Colon (tissue), 2 donors: ENCODE data around the gene TRAPPC5.

Experiments
- FAIRE-seq: peaks from 2 replicates; lab custom pipeline; 2012; peaks lifted over from hg19 to GRCh38; lab: Jason Lieb, UNC
- donor health status: control.
- donor health status: control.

TRAPPC5 gene

DNA sequence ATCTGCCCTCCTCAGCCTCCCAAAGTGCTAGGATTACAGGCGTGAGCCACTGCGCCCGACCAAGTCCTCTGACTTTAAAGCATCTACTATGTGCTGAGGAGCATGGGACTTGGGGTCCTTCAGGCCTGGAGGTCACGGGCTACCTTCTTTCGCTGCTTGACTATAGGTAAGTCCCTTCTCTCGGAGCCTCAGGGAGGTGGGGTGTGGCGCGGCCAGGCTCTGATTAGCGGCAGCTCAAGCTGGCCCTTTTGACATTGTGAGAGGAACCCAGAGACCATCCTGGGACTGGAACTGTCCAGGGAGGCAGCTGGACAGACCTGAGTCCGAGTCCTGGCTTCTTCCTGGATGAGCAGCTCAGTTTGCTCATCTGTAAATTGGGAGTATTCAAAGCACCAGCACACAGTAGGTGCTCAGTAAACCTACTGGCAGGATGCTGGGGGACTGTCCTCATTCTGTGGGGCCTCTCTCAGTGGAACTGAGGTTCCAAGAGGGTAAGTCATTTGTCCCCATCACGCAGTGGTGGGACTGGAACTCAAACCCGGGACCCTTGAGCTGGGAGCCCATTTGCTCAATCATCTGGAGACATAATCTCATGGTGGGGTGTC, 20.5 kb downstream of the TRAPPC5 start:
- no peak for FAIRE-seq

- FAIRE-seq: no peak
Measured at GRCh38 chr19:7701654-7702457, 21.2 kb downstream of the TRAPPC5 start, which contains the start of gene FCER2. Gene FCER2, minus strand, starts transcription at chr19:7702131. Its CDS starts 2,371 bp downstream, at chr19:7699760.

DNA sequence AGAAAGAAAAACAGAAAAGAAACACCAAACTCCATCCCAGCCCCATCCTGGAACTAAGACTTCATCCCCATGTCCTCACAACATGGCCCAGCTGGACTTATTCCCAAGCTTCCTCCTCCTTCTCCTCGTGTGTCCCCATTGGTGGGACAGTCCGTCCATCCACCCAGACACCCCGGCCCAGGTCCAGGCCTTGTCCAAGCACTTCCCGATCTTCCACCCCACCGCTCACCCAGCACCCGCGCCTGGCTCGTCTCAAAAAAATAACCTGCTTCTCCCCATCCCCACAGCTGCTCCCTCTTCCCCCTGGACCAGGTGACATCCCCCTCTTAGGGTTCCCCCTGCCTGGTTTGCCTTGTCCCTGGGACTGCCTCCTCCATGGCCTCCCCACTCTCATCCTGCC, 22.7 kb downstream of the TRAPPC5 start:
- no peak for FAIRE-seq

DNA sequence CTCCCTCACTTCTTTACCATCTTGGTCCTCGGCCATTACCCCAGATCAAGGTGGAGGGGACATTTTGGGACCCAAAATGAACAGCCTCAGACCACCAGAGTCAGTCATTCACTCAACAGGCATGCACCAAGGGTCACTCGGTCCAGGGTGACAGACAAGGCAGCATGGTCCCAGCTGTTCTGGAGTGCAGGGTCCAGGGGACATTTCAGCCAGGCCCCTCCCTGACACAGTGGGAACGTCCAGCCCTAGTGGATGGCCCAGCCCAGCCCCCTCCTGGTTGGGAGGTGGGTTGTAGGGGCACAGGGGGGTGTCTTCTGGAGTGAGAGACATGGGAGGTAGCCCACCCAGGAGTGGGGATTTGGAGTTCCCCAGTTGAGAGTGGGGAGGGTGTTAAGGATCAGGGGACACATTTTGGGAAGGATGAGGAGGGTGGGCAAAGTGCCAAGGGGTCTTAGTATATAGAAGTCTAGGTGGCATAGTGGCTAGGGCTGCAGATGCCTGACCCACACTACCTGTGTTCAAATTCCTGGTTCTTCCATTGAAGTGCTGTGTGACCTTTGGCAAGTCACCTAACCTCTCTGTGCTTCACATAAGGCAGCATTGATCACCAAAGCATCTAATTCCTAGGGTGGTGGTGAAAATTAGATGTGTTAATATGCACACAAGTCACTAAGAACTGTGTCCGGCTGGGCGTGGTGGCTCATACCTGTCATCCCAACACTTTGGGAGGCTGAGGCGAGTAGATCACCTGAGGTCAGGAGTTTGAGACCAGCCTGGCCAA, 23.8 kb downstream of the TRAPPC5 start:
- FAIRE-seq: no peak

DNA sequence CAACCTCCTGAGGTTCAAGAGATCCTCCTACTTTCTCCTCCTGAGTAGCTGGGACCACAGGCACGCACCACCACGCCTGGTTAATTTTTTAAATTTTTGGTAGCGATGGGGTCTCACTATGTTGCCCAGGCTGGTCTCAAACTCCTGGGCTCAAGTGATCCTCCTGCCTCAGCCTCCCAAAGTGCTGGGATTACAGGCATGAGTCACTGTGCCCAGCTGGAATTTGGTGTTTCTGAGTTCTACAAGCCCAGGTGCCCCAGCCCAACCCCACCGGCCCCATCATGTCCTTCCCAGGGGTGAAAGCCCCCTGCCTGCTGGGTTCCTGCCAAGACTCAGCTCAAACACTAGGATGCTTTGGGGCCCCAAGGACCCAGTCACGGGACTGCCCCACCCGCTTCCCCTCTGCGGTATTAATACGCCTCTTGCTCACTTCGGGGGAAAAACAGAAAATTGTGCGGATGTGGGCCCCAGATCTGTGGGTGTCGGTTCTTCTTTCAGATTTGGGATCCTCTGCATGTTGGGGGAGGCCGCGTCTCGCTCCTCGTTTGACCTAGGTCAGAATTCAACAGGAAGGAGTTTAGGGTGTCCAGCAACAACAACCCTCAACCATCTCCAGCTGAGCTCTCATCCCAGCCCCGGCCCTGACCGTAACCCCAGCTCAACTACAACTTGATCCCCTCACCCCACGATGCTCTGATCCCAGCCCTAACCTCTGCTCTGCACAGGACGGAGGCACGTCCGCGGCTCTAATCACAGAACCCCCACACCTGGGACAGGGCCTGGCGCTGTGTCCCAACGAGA, 25.0 kb downstream of the TRAPPC5 start:
- FAIRE-seq: no peak

- no peak for FAIRE-seq
Measured at GRCh38 chr19:7706188-7706954, 25.7 kb downstream of the TRAPPC5 start.

DNA sequence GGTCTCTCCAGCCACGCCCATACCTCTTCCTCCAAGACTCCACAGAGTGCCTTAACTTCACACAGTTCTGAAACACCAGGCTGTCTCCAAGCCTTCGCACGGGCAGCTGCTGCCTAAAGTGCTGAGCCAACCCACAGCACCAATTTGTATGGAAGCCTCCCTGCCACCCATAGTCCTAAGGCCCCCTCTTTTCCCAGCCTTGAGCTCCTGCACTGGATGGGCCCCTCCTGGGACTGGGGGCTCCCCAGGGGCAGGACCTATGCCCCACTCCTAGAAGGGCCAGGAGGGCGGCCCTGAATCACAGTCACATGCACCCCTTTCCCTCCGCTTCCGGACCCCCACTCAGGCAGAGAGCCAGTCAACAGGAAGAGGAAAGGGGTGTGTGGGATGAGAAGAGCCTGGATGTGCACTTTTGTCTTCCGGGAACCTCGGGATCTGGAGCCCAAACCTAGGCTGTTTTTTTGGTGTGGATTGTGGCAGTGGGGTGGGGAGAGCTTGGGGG, 26.4 kb downstream of the TRAPPC5 start:
- no peak for FAIRE-seq

- FAIRE-seq: no peak
Measured at GRCh38 chr19:7709932-7710460, 29.4 kb downstream of the TRAPPC5 start.

DNA sequence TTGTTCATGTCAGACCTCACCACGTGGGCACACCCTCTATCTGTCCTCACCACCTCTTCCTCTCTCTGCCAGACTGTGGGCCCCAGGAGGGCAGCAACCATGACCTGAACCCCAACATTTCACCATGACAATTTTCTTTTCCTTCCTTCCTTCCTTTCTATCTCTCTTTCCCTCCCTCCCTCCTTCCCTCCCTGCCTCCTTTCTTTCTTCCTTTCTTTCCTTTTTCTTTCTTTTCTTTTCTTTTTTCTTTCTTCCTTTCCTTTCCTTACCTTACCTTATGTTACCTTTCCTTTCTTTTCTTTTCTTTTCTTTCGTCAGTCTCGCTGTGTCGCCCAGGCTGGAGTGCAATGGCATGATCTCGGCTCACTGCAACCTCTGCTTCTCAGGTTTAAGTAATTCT, 30.0 kb downstream of the TRAPPC5 start:
- FAIRE-seq: no peak

DNA sequence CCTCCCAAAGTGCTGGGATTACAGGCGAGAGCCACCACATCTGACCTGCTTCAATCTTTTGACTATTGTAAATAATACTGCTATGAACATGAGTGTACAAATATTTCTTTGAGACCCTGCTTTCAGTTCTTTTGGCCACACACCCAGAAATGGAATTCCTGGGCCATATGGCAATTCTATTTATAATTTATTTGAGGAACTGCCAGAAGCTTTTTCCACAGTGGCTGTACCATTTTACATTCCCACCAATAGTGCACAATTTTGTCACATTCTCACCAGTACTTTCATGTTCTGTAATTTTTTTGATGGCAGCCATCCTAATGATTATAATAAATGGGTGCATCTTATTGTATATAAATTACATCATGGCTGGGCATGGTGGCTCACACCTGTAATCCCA, 35.0 kb downstream of the TRAPPC5 start:
- FAIRE-seq: no peak

DNA sequence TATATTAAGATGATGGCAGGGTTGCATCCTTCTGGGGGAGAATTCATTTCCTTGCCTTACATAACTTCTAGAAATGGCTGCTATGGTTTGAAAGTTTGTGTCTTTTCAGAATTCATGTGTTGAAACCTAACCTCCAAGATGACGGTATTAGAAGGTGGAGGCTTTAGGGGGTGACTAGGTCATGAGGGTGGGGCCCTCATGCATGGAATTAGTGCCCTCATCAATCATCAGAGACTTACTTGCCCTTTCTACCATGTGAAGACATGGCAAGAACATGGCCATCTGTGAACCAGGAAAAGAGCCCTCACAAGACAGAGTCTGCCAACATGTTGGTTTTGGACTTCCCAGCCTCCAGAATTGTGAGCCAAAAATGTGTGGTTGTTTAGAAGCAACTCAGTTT, 36.1 kb downstream of the TRAPPC5 start:
- no peak for FAIRE-seq

GRCh38 chr19:7718668-7719067, 38.0 kb downstream of the TRAPPC5 start:
- no peak for FAIRE-seq

DNA sequence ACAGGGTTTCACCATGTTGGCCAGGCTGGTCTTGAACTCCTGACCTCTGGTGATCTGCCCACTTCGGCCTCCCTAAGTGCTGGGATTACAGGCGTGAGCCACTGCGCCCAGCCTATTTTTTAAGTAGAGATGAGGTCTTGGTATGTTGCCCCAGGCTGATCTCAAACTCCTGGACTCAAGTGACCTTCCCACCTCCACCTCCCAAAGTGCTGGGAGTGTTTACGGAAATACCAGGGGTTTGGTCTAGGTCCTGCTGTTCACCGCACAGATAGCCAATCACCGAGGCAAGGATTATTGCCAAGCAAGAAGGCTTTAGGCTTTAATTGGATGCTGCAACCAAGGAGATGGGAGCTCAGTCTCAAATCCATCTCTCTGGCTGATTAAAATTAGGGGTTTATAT, 39.7 kb downstream of the TRAPPC5 start:
- FAIRE-seq: no peak

DNA sequence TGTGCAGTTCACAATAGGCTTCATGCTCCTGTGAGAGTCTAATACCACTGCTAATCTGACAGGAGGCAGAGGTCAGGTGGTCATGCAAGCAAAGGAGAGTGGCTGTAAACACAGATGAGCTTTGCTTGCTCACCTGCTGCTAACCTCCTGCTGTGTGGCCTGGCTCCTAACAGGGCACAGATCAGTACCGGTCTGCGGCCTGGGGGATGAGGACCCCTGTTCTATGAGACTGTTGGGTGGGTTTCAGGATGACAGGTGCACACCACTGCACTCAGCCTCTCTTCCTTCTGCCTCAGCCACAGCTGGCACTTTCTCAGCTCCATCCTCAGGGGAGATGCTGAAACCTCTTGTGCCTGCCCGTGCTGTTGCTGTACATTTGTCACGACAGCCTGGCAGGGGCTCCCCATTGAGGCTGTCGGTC, 41.6 kb downstream of the TRAPPC5 start:
- no peak for FAIRE-seq

- FAIRE-seq: no peak
Measured at GRCh38 chr19:7725791-7726190, 45.2 kb downstream of the TRAPPC5 start.

GRCh38 chr19:7729211-7729610, 48.6 kb downstream of the TRAPPC5 start:
- FAIRE-seq: no peak

DNA sequence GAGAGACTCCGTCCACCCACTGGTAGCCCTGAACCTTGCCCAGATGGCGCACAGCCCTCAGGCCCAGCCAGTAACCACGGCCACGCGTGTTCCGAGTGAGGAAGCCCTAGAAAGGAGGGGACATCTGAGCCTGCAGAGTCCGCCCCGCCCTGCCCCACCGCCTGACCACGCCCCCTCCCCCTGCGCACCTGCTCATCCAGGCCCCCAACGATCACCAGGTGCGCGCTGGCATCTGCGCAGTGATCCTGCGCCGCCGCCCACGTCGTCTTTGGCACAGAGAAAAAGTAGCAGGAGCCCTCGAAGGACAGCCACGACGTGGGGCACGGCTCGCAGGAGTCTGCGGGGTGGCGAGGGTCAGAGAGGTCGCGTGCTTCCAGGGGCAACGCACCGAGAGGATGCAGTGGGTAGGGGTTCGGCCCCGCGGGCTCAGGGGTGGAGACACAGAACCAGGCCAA, 49.2 kb downstream of the TRAPPC5 start:
- no peak for FAIRE-seq

DNA sequence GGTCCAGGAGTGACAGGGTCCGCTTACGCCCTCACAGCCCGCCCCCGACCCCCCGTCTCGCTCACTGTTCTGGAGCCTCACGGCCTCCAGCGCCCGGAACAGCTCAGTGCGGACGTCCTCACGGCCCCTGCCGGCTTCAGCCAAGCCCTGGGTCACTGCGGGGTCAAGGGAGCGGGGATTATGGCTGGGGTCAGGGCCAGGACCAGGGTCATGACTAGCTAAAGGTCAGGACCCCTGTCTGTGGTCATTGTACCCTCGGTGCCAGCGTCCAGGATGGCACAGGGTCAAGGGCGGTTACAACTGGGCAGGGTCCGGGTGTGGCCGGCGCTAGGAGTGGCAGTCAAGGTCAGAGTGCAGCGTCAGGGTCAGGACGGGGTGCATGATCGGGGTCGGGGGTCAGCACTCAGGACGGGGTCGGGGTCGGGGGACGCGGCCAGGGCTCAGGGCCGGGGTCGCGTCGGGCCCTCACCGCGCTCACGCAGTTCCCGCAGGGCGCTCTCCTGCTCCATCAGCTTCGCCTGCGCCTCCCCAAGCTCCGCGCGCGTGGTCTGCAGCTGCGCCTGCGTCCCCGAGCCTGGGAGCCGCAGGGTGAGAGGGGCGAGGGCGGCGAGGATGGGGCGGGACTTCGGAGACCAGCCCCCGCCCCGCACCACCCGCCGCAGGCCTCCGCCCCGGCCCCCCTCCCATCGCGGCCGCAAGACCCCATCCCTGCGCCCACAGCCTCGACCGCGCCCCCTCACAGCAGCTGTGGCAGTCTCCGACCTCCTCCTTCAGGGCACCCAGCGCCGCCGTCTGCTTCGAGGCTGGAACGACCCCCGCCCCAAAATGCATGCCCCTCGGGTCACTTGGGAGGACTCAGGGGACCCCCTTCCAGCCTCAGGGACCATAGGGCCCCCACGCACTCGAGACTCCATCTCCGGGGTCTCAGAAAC, 49.9 kb downstream of the TRAPPC5 start:
- FAIRE-seq: no peak

- FAIRE-seq: no peak
Measured at GRCh38 chr19:7731218-7731595, 50.6 kb downstream of the TRAPPC5 start.

- no peak for FAIRE-seq
Measured at GRCh38 chr19:7731615-7732014, 51.0 kb downstream of the TRAPPC5 start.
